ENCODE measurements around the gene CHMP2B.
"Not testable (repeated sequence)": the region's sequence is repeated elsewhere in the genome, so short reads cannot be mapped to it uniquely, and the experiment has no call there.

DNA sequence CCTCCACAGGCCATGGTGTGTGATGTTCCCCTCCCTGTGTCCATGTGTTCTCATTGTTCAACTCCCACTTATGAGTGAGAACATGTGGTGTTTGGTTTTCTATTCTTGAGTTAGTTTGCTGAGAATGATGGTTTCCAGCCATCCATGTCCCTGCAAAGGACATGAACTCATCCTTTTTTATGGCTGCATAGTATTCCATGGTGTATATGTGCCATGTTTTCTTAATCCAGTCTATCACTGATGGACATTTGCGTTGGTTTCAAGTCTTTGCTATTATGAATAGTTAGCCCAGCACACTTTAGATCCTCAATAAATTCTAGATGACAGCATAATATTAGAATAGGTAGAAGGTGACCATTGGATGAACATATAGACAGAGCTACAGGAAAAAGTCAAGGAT lies 77.9 kb downstream of the CHMP2B start:
- TF ChIP-seq, protein P1, sequence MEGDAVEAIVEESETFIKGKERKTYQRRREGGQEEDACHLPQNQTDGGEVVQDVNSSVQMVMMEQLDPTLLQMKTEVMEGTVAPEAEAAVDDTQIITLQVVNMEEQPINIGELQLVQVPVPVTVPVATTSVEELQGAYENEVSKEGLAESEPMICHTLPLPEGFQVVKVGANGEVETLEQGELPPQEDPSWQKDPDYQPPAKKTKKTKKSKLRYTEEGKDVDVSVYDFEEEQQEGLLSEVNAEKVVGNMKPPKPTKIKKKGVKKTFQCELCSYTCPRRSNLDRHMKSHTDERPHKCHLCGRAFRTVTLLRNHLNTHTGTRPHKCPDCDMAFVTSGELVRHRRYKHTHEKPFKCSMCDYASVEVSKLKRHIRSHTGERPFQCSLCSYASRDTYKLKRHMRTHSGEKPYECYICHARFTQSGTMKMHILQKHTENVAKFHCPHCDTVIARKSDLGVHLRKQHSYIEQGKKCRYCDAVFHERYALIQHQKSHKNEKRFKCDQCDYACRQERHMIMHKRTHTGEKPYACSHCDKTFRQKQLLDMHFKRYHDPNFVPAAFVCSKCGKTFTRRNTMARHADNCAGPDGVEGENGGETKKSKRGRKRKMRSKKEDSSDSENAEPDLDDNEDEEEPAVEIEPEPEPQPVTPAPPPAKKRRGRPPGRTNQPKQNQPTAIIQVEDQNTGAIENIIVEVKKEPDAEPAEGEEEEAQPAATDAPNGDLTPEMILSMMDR (conservative IDR thresholded peaks at IDR 0.05; ENCODE audit: low read length): not testable (repeated sequence)
- TF ChIP-seq EZH2phosphoT487 (IDR thresholded peaks at IDR 0.05; ENCODE audit: borderline replicate concordance, low read depth, low read length): not testable (repeated sequence)
